HepG2 (cell line): ENCODE results near the gene NSUN3. TPM values are rescaled to one million over a fixed set of nuclear protein-coding genes. Genes with fewer than 3 reads are reported as not detected.

Experiments
- ARID5B ChIP-seq: IDR thresholded peaks from 2 replicates; pipeline ENCODE4 v1.4.0; 2020; ENCODE audit warnings: mild to moderate bottlenecking, missing genetic modification reagents
- CAMTA2 ChIP-seq: sonication (generic); formaldehyde crosslinking; IDR thresholded peaks from 2 replicates; pipeline ENCODE4 v1.4.0; 2020; ENCODE audit warnings: mild to moderate bottlenecking, missing genetic modification reagents, borderline replicate concordance
- CBX1 ChIP-seq: IDR thresholded peaks from one replicate; pipeline ENCODE4 v1.6.1; 2016; ENCODE audit warnings: antibody characterized with exemption, low read depth
- GZF1 ChIP-seq: sonication (generic); formaldehyde crosslinking; IDR thresholded peaks from 2 replicates; pipeline ENCODE4 v1.5.1; 2020; ENCODE audit warnings: mild to moderate bottlenecking, missing genetic modification reagents
- MED13 ChIP-seq: sonication (generic); formaldehyde crosslinking; IDR thresholded peaks from 2 replicates; pipeline ENCODE4 v1.5.0; 2020; ENCODE audit warnings: missing genetic modification reagents
- NAIF1 ChIP-seq: sonication (generic); formaldehyde crosslinking; IDR thresholded peaks from 2 replicates; pipeline ENCODE4 v1.5.0; 2020; ENCODE audit warnings: mild to moderate bottlenecking, missing genetic modification reagents, borderline replicate concordance
- NRL ChIP-seq: sonication (generic); formaldehyde crosslinking; IDR thresholded peaks from 2 replicates; pipeline ENCODE4 v1.5.0; 2020; ENCODE audit warnings: missing genetic modification reagents, mild to moderate bottlenecking, moderate library complexity, borderline replicate concordance
- SIX1 ChIP-seq: sonication (generic); formaldehyde crosslinking; IDR thresholded peaks from 2 replicates; pipeline ENCODE4 v1.4.0; 2020; ENCODE audit warnings: missing genetic modification reagents, borderline replicate concordance
- ZBTB25 ChIP-seq: IDR thresholded peaks from 2 replicates; pipeline ENCODE4 v1.6.1; 2018; ENCODE audit warnings: missing genetic modification reagents
- ZFYVE20 ChIP-seq: sonication (generic); formaldehyde crosslinking; IDR thresholded peaks from 2 replicates; pipeline ENCODE4 v1.8.0; 2023; ENCODE audit warnings: low read depth, mild to moderate bottlenecking, moderate library complexity, missing genetic modification reagents, borderline replicate concordance
- ZHX2 ChIP-seq, 2 experiments: sonication (generic) in 1 of 2; formaldehyde crosslinking in 1 of 2; IDR thresholded peaks; 2 replicates each; pipeline versions ENCODE4 v1.6.1 to v1.9.0; 2014 to 2022; ENCODE audit warnings: antibody characterized with exemption in 1 of 2, borderline replicate concordance in 1 of 2, inconsistent platforms in 1 of 2, low read depth in 1 of 2, missing genetic modification reagents in 1 of 2
- ZNF335 ChIP-seq: sonication (generic); formaldehyde crosslinking; IDR thresholded peaks from 2 replicates; pipeline ENCODE4 v1.4.0; 2020; ENCODE audit warnings: missing genetic modification reagents
- ZNF720 ChIP-seq: sonication (generic); formaldehyde crosslinking; IDR thresholded peaks from 2 replicates; pipeline ENCODE4 v1.4.0; 2020; ENCODE audit warnings: missing genetic modification reagents
- polyA plus RNA-seq, 8 experiments: library from polyadenylated mRNA; depleted of rRNA in 3 of 8; stranded (reverse) in 7 of 8; unstranded in 1 of 8; fragments of >200 nt; fragmentation: Illumina TruSeq in 4 of 8; extraction: Trizol in 4 of 8; gene quantifications; 2 replicates each; pipeline versions ENCODE4 v1.2.1 to v1.2.3, GENCODE V29; 2011 to 2016; ENCODE audit warnings: low read depth in 4 of 8, missing spikeins in 1 of 8, mixed read lengths in 1 of 8; ENCODE audit not compliant: insufficient read depth in 1 of 8
- total RNA-seq, 5 experiments: library from RNA; depleted of rRNA; stranded (reverse); fragments of >200 nt; fragmentation: Illumina TruSeq; extraction: Trizol; gene quantifications; 2 replicates each; pipeline ENCODE4 v1.2.3, GENCODE V29; 2016; ENCODE audit warnings: low read depth in 1 of 5
- TF ChIP-seq, protein P1 (sequence below): sonication (generic); formaldehyde crosslinking; IDR thresholded peaks from 2 replicates; pipeline ENCODE4 v1.8.0; 2022; ENCODE audit warnings: mild to moderate bottlenecking, missing genetic modification reagents, borderline replicate concordance

NSUN3 gene
- total and polyA plus RNA-seq, 2 of the 13 experiments (the other 11 are each of a cell fraction or from before 2014, with no cell fraction given) = 3.2 to 10.6 TPM

DNA sequence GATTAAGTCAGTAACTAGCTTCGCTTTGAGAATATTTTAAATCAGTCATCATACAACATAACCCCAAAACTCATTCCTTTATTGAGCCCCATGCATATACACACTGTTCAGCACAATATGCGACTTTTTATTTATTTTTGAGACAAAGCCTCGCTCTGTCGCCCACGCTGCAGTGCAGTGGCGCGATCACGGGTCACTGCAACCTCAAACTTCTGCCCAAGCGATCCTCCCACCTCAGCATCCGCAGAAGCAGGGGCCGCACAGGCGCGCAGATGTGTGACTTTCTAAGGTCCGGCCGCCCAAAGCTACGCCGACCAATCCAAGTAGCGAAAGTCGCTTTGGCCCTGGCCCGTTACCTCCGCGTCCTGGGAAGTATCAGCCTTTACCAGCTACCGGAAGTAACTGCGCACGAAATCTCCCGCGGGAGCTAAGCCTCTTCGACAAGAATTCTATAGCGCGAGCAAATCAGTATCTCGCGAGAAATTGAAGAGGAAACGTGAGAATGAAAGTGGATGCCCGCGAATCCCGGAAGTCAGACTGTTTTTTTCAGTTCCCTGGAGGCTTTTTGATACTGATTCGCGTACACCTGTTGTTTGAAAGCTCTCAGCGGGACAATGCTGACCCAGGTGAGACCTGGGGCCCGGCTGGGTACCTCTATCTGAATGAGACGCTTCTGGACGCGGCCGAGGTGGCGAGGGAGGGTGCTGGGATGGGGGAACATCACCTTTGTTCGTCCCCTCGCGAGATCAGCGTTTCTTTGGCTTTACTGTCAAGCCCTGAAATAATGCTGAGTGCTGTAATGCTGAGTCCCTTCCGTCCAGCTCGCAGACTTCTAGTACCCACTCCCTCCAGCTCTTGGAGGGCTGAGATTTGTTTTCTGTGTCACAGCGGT is at the start of gene NSUN3, which contains the start of gene DHFR2 (continued):
- TF ChIP-seq ZHX2 (IDR thresholded peaks at IDR 0.05; ENCODE audit: low read depth) (no peak), ZHX2 (CRISPR knock-in tag; IDR thresholded peaks at IDR 0.05; ENCODE audit: borderline replicate concordance) (no peak), ZNF720 (CRISPR knock-in tag) (no peak), ARID5B (CRISPR knock-in tag) (no peak; the same call in 1 of the 2 replicates), NAIF1 (CRISPR knock-in tag) (peak; percentile 90), ZBTB25 (CRISPR knock-in tag) (peak; percentile 62), MED13 (no peak), ZFYVE20 (CRISPR knock-in tag) (no peak), GZF1 (CRISPR knock-in tag) (peak; percentile 63; the same call in 1 of the 2 replicates), ZNF335 (CRISPR knock-in tag) (no peak; the same call in 1 of the 2 replicates), CBX1 (peak; percentile 26), SIX1 (CRISPR knock-in tag) (peak; percentile 14; the same call in 1 of the 2 replicates), NRL (no peak; the same call in 1 of the 2 replicates), CAMTA2 (CRISPR knock-in tag) (no peak)
- TF ChIP-seq, protein P1, sequence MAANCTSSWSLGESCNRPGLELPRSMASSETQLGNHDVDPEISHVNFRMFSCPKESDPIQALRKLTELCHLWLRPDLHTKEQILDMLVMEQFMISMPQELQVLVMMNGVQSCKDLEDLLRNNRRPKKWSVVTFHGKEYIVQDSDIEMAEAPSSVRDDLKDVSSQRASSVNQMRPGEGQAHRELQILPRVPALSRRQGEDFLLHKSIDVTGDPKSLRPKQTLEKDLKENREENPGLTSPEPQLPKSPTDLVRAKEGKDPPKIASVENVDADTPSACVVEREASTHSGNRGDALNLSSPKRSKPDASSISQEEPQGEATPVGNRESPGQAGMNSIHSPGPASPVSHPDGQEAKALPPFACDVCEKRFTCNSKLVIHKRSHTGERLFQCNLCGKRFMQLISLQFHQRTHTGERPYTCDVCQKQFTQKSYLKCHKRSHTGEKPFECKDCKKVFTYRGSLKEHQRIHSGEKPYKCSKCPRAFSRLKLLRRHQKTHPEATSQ (CRISPR knock-in tag) = peak; percentile 94; the same call in 1 of the 2 replicates
